ENCODE results near the gene SYDE1. TPM values are rescaled to one million over a fixed set of nuclear protein-coding genes. Genes with fewer than 3 reads are reported as not detected.

The SYDE1 gene
- total RNA-seq, 1 donor from 2014 or later: 31.9 TPM

DNA sequence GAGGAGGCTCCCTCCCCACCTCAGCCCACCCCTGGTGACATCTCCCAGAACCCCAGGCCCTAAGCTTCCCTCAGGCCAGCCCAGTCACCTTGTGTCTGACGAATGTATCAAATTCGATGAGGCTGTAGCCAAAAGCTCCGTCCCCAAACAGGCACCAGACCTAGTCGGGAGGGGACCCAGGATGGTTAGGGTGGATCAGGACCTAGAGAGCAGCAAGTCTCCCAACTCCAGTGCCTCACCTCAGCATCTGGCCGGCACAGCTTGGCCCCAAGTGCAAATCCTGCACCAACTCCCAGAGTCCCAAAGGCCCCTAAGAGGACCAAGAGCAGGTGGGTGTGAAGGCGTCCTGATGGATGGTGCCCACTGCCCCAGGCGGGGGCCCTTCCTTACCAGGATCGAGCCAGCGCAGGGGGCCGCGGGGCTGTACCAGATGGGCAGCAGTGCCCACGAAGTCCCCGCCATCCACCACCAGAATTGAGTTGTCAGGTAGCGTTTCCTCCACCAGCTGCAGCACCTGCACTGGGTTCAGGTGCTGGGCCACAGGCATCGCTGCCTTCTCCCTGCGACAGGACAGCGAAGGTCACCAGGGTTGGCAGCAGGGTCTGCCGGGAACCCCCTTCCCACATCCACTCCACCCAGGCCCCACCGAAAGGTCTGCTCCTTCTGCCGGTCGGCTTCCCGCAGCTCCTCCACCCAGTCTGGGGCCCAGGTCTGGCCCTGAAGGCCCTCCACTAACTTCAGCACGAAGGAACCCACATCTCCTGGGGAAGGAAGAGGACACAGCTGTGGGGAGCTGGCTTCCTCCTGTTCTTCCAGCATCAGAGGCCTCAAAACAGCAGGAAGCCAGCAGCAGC, 8.8 kb downstream of the SYDE1 start:
- no peaks in the 10 kb centered on the region for H3K27me3 ChIP-seq
- TF ChIP-seq POLR2AphosphoS5 (IDR thresholded peaks at IDR 0.05; ENCODE audit: insufficient read depth in 1 of 2, low read depth in 1 of 2) (no peak), POLR2A (IDR thresholded peaks at IDR 0.05) (no peak)
- TF ChIP-seq, protein P1, sequence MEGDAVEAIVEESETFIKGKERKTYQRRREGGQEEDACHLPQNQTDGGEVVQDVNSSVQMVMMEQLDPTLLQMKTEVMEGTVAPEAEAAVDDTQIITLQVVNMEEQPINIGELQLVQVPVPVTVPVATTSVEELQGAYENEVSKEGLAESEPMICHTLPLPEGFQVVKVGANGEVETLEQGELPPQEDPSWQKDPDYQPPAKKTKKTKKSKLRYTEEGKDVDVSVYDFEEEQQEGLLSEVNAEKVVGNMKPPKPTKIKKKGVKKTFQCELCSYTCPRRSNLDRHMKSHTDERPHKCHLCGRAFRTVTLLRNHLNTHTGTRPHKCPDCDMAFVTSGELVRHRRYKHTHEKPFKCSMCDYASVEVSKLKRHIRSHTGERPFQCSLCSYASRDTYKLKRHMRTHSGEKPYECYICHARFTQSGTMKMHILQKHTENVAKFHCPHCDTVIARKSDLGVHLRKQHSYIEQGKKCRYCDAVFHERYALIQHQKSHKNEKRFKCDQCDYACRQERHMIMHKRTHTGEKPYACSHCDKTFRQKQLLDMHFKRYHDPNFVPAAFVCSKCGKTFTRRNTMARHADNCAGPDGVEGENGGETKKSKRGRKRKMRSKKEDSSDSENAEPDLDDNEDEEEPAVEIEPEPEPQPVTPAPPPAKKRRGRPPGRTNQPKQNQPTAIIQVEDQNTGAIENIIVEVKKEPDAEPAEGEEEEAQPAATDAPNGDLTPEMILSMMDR (IDR thresholded peaks at IDR 0.05): no peak
- no peak for DNase-seq (ENCODE audit: extremely low spot score in 2 of 2)
- no peak overlapping the region for H3K4me3 ChIP-seq
- intact Hi-C loops (cut with DNase I): no loop called here
- H3K4me1 ChIP-seq: peaks cover 9% of the 10 kb centered on the region
- no peak overlapping the region for H3K27ac ChIP-seq
- H3K36me3 ChIP-seq: peaks cover 0 to 85% of the 10 kb centered on the region in 2 donors
- H3K9me3 ChIP-seq: no peaks in the 10 kb centered on the region

DNA sequence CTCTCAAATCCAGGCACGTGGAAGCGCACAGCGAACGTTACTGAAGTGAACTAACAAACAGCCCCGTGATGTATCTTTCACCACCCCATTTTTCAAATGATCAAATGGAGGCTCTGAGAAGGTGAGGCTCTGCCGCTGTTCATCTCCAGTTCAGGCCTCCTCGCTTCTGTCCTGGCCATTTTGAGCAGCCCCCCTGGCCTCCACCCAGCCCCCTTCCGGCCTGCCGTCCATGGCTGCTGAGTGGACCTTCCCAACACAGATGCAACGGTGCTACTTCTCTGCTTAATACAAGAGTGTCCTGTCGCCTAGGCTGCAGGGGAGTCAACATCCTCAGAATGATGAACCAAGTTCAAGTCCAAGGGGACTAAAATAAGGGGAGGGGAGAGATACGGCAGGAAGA, 9.7 kb downstream of the SYDE1 start:
- peaks cover 9% of the 10 kb centered on the region for H3K4me1 ChIP-seq
- no peak overlapping the region for H3K4me3 ChIP-seq
- H3K9me3 ChIP-seq: no peaks in the 10 kb centered on the region
- intact Hi-C loops (cut with DNase I): no loop called here
- no peak for TF ChIP-seq POLR2A (IDR thresholded peaks at IDR 0.05)
- no peak for TF ChIP-seq POLR2AphosphoS5 (IDR thresholded peaks at IDR 0.05; ENCODE audit: insufficient read depth in 1 of 2, low read depth in 1 of 2)
- TF ChIP-seq, protein P1 (IDR thresholded peaks at IDR 0.05): no peak
- peaks cover 0 to 78% of the 10 kb centered on the region in 2 donors for H3K36me3 ChIP-seq
- H3K27ac ChIP-seq: no peak overlapping the region
- H3K27me3 ChIP-seq: no peaks in the 10 kb centered on the region
- no peak for DNase-seq (ENCODE audit: extremely low spot score in 2 of 2)

DNA sequence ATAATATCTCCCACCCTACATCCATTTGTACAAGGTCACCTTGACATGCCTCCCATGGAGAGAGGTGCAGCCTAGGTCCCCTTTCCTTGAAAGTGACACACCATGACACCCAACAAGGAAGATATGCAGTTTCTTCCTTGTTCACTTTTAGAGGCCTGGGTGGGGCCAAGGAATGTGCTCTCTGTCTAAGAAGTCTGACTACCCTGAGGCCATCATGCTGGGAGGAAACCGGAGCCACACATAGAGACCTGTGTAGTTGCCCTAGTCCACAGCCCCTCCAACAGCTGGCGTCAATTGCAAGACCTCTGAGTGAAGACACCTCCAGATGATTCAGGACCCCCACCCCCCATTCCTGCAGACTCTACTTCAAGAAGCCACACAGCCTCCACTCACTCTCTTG, 11.0 kb downstream of the SYDE1 start:
- no peak for TF ChIP-seq POLR2A (IDR thresholded peaks at IDR 0.05)
- TF ChIP-seq, protein P1 (IDR thresholded peaks at IDR 0.05): no peak
- no peak for TF ChIP-seq POLR2AphosphoS5 (IDR thresholded peaks at IDR 0.05; ENCODE audit: insufficient read depth in 1 of 2, low read depth in 1 of 2)
- Histone ChIP-seq H3K4me3 (no peak overlapping the region), H3K27ac (no peak overlapping the region), H3K4me1 (peaks cover 9% of the 10 kb centered on the region), H3K36me3 (peaks cover 0 to 80% of the 10 kb centered on the region in 2 donors), H3K9me3 (no peaks in the 10 kb centered on the region), H3K27me3 (no peaks in the 10 kb centered on the region)
- DNase-seq (ENCODE audit: extremely low spot score in 2 of 2): no peak
- intact Hi-C loops (cut with DNase I): no loop called here

DNA sequence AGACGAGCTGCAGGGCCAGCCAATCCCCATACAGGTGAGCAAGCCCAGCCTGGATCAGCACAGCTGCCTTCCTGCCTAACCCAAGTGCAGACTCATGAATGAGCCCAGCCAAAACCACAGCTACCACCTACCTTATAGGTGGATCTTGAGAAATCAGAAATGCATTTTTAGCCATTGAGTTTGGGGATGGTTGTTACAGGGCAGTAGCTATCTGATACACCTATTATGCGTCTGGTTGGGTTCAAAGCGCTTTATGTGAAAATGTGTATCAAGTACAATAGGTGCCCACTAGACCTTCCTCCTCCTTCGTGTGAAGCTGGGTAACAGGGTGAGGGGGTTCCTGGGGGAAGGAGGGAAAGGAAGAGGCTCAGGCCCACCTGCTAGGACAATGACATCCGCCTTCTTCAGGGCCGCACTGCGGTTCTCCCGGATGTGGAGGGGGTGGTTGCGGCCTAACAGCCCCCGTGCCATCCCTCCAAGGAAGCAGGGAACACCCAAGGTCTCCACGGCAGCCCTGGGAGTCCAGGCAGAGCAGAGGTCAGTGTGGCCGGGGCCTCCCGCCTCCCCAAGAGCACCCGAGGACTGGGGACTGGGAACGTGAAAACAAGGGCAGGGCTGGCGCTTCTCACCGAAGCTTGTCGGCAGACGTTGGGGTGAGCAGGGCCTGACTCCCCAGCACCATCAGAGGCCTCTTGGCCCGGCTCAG, 11.7 kb downstream of the SYDE1 start:
- Histone ChIP-seq H3K27me3 (no peaks in the 10 kb centered on the region), H3K36me3 (peaks cover 0 to 73% of the 10 kb centered on the region in 2 donors), H3K27ac (no peak overlapping the region), H3K9me3 (no peaks in the 10 kb centered on the region), H3K4me1 (peaks cover 14% of the 10 kb centered on the region), H3K4me3 (no peak overlapping the region)
- TF ChIP-seq POLR2AphosphoS5 (IDR thresholded peaks at IDR 0.05; ENCODE audit: insufficient read depth in 1 of 2, low read depth in 1 of 2) (no peak), POLR2A (IDR thresholded peaks at IDR 0.05) (no peak)
- TF ChIP-seq, protein P1 (IDR thresholded peaks at IDR 0.05): no peak
- intact Hi-C loops (cut with DNase I): no loop called here
- DNase-seq (ENCODE audit: extremely low spot score in 2 of 2): no peak
